ENCODE measurements around the gene SBF2.

The SBF2 gene

DNA sequence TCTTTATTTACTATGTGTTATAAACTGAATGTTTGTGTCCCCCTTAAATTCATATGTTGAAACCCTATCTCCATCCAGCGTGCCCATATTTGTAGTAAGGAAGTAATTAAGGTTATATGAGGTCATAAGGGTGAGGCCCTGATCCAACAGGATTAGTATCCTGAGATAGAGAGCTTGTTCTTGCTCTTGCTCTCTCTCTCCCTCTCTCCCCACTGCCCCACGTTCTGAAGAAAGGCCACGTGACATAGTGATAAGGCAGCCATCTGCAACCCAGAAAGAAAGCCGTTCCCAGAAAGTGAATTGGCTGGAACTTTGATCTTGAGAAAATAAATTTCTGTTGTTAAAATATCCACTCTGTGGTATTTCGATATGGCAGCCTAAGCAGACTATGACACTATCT lies 417.7 kb downstream of the SBF2 start:
- H3K4me3 ChIP-seq (ENCODE audit: low read depth, low read length) = no peak overlapping the region
- DNase-seq (ENCODE audit: low read depth, low spot score) = no peak
- in situ Hi-C loops (cut with HindIII; ENCODE audit: low sequenced_read_pairs) = no loop called here
- TF ChIP-seq, protein P1, sequence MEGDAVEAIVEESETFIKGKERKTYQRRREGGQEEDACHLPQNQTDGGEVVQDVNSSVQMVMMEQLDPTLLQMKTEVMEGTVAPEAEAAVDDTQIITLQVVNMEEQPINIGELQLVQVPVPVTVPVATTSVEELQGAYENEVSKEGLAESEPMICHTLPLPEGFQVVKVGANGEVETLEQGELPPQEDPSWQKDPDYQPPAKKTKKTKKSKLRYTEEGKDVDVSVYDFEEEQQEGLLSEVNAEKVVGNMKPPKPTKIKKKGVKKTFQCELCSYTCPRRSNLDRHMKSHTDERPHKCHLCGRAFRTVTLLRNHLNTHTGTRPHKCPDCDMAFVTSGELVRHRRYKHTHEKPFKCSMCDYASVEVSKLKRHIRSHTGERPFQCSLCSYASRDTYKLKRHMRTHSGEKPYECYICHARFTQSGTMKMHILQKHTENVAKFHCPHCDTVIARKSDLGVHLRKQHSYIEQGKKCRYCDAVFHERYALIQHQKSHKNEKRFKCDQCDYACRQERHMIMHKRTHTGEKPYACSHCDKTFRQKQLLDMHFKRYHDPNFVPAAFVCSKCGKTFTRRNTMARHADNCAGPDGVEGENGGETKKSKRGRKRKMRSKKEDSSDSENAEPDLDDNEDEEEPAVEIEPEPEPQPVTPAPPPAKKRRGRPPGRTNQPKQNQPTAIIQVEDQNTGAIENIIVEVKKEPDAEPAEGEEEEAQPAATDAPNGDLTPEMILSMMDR (IDR thresholded peaks at IDR 0.05; ENCODE audit: low read depth, low read length) = no peak

DNA sequence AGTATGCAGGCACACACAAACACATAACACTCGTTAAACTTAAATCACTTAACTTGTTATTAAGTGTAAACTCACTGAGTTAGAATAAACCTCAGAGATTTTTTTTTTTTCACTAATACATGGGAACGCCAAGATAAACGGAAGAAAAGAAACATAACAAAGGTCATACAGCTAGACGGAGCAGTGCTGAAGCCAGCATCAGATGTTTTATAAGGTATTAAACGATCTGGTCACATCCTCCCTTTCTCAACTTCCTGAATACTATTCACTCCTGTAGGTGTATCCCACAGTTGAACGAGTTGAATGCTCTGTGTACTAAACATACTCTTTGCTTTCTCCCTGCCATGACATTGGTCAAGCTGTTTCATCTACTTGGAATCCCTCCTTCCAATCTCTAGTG lies 418.2 kb downstream of the SBF2 start:
- in situ Hi-C loops (cut with HindIII; ENCODE audit: low sequenced_read_pairs) = no loop called here
- no peak overlapping the region for H3K4me3 ChIP-seq (ENCODE audit: low read depth, low read length)
- DNase-seq (ENCODE audit: low read depth, low spot score) = no peak
- TF ChIP-seq, protein P1 (IDR thresholded peaks at IDR 0.05; ENCODE audit: low read depth, low read length) = no peak

DNA sequence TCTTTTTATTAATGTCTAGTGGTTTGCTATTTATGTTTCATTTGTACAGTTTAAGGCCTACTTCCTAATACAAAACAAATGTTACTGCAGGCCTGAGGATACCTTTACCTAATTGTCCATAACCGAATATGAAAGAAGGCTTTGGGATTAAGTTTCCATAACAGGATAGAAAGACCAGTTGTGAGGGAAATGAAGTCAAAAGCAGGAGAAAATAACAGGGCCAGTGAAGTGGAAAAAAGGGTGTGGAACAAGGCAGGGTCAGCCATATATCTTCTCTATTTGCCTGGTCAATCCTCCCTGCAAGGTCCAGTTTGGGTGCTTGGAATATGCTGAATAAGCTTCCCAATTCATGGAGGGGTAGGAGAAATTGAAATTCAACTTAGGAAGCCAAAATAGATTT lies 418.6 kb downstream of the SBF2 start:
- TF ChIP-seq, protein P1 (IDR thresholded peaks at IDR 0.05; ENCODE audit: low read depth, low read length) = no peak
- in situ Hi-C loops (cut with HindIII; ENCODE audit: low sequenced_read_pairs) = no loop called here

DNA sequence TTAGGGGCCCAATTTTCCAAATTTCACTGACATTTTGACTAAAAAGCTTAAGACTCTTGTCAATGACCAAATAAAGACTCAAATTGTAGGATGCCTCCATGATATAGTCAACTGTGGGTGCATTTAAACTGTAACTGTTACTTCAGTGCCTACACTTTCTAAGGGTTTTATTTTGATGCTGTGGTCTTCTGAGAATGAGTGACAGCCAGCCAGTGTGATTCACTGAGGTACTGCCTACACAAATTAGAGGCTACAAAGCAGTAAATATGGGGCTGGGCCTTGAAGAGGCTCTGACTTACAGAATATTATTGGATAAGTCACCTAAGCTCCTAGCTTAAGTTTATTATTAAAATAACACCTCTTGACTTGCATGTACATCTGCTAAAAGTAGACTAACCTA lies 419.6 kb downstream of the SBF2 start:
- TF ChIP-seq, protein P1 (IDR thresholded peaks at IDR 0.05; ENCODE audit: low read depth, low read length) = no peak
- no peak overlapping the region for H3K4me3 ChIP-seq (ENCODE audit: low read depth, low read length)
- in situ Hi-C loops (cut with HindIII; ENCODE audit: low sequenced_read_pairs) = no loop called here
- no peak for DNase-seq (ENCODE audit: low read depth, low spot score)

More for the DNA sequence above, 418.6 kb downstream of the SBF2 start:
- no peak for DNase-seq (ENCODE audit: low read depth, low spot score)
- no peak overlapping the region for H3K4me3 ChIP-seq (ENCODE audit: low read depth, low read length)

DNA sequence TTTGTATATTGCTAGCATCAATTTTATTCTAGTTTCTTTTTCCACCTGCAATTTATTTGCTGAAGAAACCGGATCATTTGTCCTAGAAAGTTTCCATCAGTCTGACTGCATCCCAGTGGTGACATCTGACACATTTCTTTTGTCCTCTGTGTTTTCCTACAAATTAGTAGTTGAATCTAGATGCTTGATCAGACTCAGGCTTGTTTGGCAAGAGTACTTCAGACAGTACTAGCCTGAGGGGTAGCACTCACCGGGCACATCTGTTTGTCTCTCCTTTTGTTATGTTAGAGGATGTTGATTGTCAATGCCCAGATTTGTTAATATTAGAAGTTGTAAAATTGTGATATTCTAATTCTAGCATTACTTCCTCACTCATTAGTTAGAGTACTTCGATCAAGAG lies 425.4 kb downstream of the SBF2 start:
- in situ Hi-C loops (cut with HindIII; ENCODE audit: low sequenced_read_pairs) = no loop called here
- no peak overlapping the region for H3K4me3 ChIP-seq (ENCODE audit: low read depth, low read length)
- DNase-seq (ENCODE audit: low read depth, low spot score) = no peak
- TF ChIP-seq, protein P1 (IDR thresholded peaks at IDR 0.05; ENCODE audit: low read depth, low read length) = no peak

DNA sequence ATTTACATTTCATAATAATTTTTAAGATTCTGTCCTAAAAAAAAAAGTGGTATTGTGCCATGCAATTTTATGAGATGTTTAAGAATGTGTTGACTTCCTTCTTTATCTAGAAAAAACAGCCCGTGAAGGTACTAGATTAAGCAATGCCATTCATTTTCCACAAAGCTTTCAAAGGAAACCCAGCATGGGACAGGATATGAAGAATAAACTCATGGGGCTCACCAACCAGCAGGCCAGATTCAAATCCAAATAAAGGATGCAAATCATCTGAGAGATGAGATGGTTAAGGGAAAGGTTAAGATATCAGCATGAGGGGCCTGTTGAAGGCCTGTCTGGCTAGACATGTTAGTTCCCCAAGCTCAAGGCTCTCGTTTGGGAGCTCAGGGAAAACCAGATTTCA lies 431.0 kb downstream of the SBF2 start:
- no peak overlapping the region for H3K4me3 ChIP-seq (ENCODE audit: low read depth, low read length)
- in situ Hi-C loops (cut with HindIII; ENCODE audit: low sequenced_read_pairs) = no loop called here
- TF ChIP-seq, protein P1 (IDR thresholded peaks at IDR 0.05; ENCODE audit: low read depth, low read length) = no peak
- DNase-seq (ENCODE audit: low read depth, low spot score) = peak; percentile 77

Measured in astrocyte of the spinal cord (primary cell).